GM12892 (cell line): Measurements from ENCODE around the gene PCSK6.

Source experiments
- POLR2A ChIP-seq: IDR thresholded peaks from 2 replicates; pipeline ENCODE4 v1.6.1; 2011; ENCODE audit warnings: low read depth, low read length, control low read depth
- POLR2AphosphoS5 ChIP-seq: IDR thresholded peaks from 2 replicates; pipeline ENCODE4 v1.6.1; 2011; ENCODE audit warnings: low read depth, low read length, control low read depth
- TAF1 ChIP-seq: IDR thresholded peaks from 2 replicates; pipeline ENCODE4 v1.6.1; 2011; ENCODE audit warnings: low read depth, mild to moderate bottlenecking, control low read depth, low read length, borderline replicate concordance

DNA sequence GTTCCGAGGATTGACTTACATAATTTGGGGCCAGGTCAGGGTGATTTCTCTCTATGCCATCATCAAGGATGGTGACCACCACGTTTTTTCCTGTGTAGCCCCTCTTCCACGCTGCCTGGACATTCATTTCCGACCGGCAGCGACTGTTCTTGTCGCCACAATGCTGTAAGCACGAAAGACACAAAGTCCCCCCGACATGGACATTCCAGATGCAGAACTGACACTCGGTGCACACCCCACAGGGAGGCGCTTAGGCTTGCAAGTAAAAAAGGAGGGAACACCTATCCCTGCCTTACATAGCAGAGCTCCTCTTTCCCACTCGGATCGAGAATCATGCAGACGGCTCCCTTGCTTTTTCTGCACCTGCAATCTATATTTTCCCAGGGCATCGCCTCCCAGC, 58.2 kb downstream of the PCSK6 start:
- TF ChIP-seq POLR2A = no peak
- TF ChIP-seq TAF1 = no peak
- no peak for TF ChIP-seq POLR2AphosphoS5
